HepG2 (cell line): ENCODE results near the gene CYTH2. TPM values are rescaled to one million over a fixed set of nuclear protein-coding genes. Genes with fewer than 3 reads are reported as not detected.

Experiments used
- ATAC-seq: fragments of 200-7000 bp; cut with Tn5 transposase; 3 replicates; pipeline ENCODE4 v1.9.1; 2020; ENCODE audit warnings: mild to moderate bottlenecking, moderate library complexity
- BruUV-seq: library from RNA; stranded (reverse); fragments of 400-500 nt; replicated peaks from 2 replicates; lab custom pipeline; 2021; lab: Mats Ljungman, UMichigan
- CTCF ChIA-PET: fragments of 300-600 bp; formaldehyde crosslinking; extraction: SDS; loops from one replicate; lab custom pipeline; 2021; ENCODE audit warnings: low total read pairs, inconsistent platforms, low intra/inter-chr PET ratio; lab: Yijun Ruan, JAX
- POLR2A ChIA-PET: fragments of 350-600 bp; sonication (Branson Sonifier 250); formaldehyde crosslinking; loops from one replicate; lab custom pipeline; 2020; ENCODE audit warnings: antibody characterized with exemption, inconsistent platforms; lab: Yijun Ruan, JAX
- DNase-seq: peaks from one replicate; pipeline ENCODE4 v3.0.0-alpha.2; 2015; ENCODE audit warnings: low spot score
- FAIRE-seq: peaks from 3 replicates; lab custom pipeline; 2011; peaks lifted over from hg19 to GRCh38; lab: Jason Lieb, UNC
- H2AFZ ChIP-seq: one replicate; pipeline ENCODE4 v1.6.1; 2011; ENCODE audit warnings: low read length, inconsistent platforms
- H3K27ac ChIP-seq: fragments of 300-600 bp; 3 replicates; pipeline ENCODE4 v1.8.0; 2011; ENCODE audit warnings: mixed run types, mild to moderate bottlenecking, mixed read lengths, low read length, inconsistent platforms; ENCODE audit not compliant: insufficient read depth; ENCODE audit errors: extremely low read length
- H3K27me3 ChIP-seq, 2 experiments: fragments of 200-600 bp in 1 of 2; 2 replicates in 1 of 2; 3 replicates in 1 of 2; pipeline versions ENCODE4 v1.6.0 to v1.8.0; 2011; ENCODE audit warnings: low read length in 2 of 2, mild to moderate bottlenecking in 2 of 2, moderate library complexity in 2 of 2, inconsistent platforms in 1 of 2; ENCODE audit not compliant: insufficient read depth in 2 of 2, control insufficient read depth in 1 of 2
- H3K36me3 ChIP-seq, 2 experiments: fragments of 200-600 bp in 1 of 2; replicated peaks in 1 of 2; 2 replicates in 1 of 2; 3 replicates in 1 of 2; pipeline versions ENCODE4 v1.5.1 to v1.8.0; 2011; ENCODE audit warnings: low read length in 2 of 2, inconsistent platforms in 1 of 2; ENCODE audit not compliant: insufficient read depth in 2 of 2, control insufficient read depth in 1 of 2
- H3K4me1 ChIP-seq: 2 replicates; pipeline ENCODE4 v1.5.1; 2012; ENCODE audit warnings: low read length, inconsistent platforms; ENCODE audit not compliant: insufficient read depth
- H3K4me2 ChIP-seq: 2 replicates; pipeline ENCODE4 v1.6.0; 2011; ENCODE audit warnings: low read depth, low read length, inconsistent platforms
- H3K4me3 ChIP-seq, 3 experiments: fragments of 200-600 bp in 1 of 3; sonication (generic), shearing (Covaris generic) in 1 of 3; replicated peaks in 1 of 3; 2 replicates each; pipeline ENCODE4 v1.5.1; 2011 to 2016; ENCODE audit warnings: low read length in 3 of 3, inconsistent platforms in 2 of 3, low read depth in 2 of 3, mild to moderate bottlenecking in 2 of 3, control low read depth in 1 of 3, mixed read lengths in 1 of 3; ENCODE audit not compliant: insufficient read depth in 1 of 3
- H3K79me2 ChIP-seq: one replicate; pipeline ENCODE4 v1.6.1; 2011; ENCODE audit warnings: low read length, inconsistent platforms; ENCODE audit not compliant: insufficient read depth
- H3K9ac ChIP-seq: 2 replicates; pipeline ENCODE4 v1.6.0; 2011; ENCODE audit warnings: mild to moderate bottlenecking, low read depth, low read length, inconsistent platforms; ENCODE audit not compliant: insufficient read depth
- H3K9me3 ChIP-seq: 2 replicates; pipeline ENCODE4 v1.5.1; 2012; ENCODE audit warnings: mild to moderate bottlenecking, low read length
- H4K20me1 ChIP-seq: 2 replicates; pipeline ENCODE4 v1.6.0; 2011; ENCODE audit warnings: inconsistent platforms, mild to moderate bottlenecking, low read length, moderate library complexity; ENCODE audit not compliant: insufficient read depth
- BORCS8-MEF2B ChIP-seq: sonication (generic); formaldehyde crosslinking; IDR thresholded peaks from 2 replicates; pipeline ENCODE4 v1.8.0; 2022; ENCODE audit warnings: mild to moderate bottlenecking, missing genetic modification reagents
- CBX5 ChIP-seq: sonication (generic); formaldehyde crosslinking; IDR thresholded peaks from 2 replicates; pipeline ENCODE4 v1.4.0; 2020; ENCODE audit warnings: missing genetic modification reagents, borderline replicate concordance
- MAFF ChIP-seq: IDR thresholded peaks from 2 replicates; pipeline ENCODE4 v1.6.1; 2011; ENCODE audit warnings: low read depth, low read length, improper control_type of control experiment
- PHF21A ChIP-seq: sonication (generic); formaldehyde crosslinking; IDR thresholded peaks from 2 replicates; pipeline ENCODE4 v1.5.0; 2020; ENCODE audit warnings: mild to moderate bottlenecking, missing genetic modification reagents
- RFX1 ChIP-seq: fragments of 450-650 bp; IDR thresholded peaks from 2 replicates; pipeline ENCODE4 v1.6.1; 2017
- SMC3 ChIP-seq: IDR thresholded peaks from 2 replicates; pipeline ENCODE4 v1.6.1; 2011; ENCODE audit warnings: low read length, improper control_type of control experiment
- ZBTB7B ChIP-seq: sonication (generic); formaldehyde crosslinking; IDR thresholded peaks from 2 replicates; pipeline ENCODE4 v1.4.0; 2020; ENCODE audit warnings: missing genetic modification reagents
- ZNF136 ChIP-seq: sonication (generic); formaldehyde crosslinking; IDR thresholded peaks from 2 replicates; pipeline ENCODE4 v1.8.1; 2022; ENCODE audit warnings: low read depth, mild to moderate bottlenecking, moderate library complexity, missing genetic modification reagents
- ZNF160 ChIP-seq: sonication (generic); formaldehyde crosslinking; IDR thresholded peaks from 2 replicates; pipeline ENCODE4 v1.8.0; 2022; ENCODE audit warnings: mild to moderate bottlenecking, inconsistent platforms, missing genetic modification reagents
- ZNF432 ChIP-seq: sonication (generic); formaldehyde crosslinking; IDR thresholded peaks from 2 replicates; pipeline ENCODE4 v1.5.0; 2020; ENCODE audit warnings: missing genetic modification reagents, mild to moderate bottlenecking, borderline replicate concordance
- ZNF557 ChIP-seq: sonication (generic); formaldehyde crosslinking; IDR thresholded peaks from 2 replicates; pipeline ENCODE4 v1.4.0; 2020; ENCODE audit warnings: missing genetic modification reagents
- WGBS: methylation state at CpG from one replicate; pipeline ENCODE4 v1.1.6; 2017; ENCODE audit warnings: low lambda C conversion rate; 5-methylcytosine and 5-hydroxymethylcytosine counted together
- in situ Hi-C: cut with HindIII; loops from 2 replicates; pipeline ENCODE4 v1.10.0; 2017; ENCODE audit warnings: low pct_unique_long_range_greater_than_20kb; ENCODE audit not compliant: extremely low pct_ligation_motif_present
- intact Hi-C: fragments of 100-400 bp; cut with micrococcal nuclease; formaldehyde crosslinking; loops from one replicate; pipeline ENCODE4 v1.10.0; 2022; ENCODE audit not compliant: unreplicated experiment
- polyA plus RNA-seq, 8 experiments: library from polyadenylated mRNA; depleted of rRNA in 3 of 8; stranded (reverse) in 7 of 8; unstranded in 1 of 8; fragments of >200 nt; fragmentation: Illumina TruSeq in 4 of 8; extraction: Trizol in 4 of 8; gene quantifications; 2 replicates each; pipeline versions ENCODE4 v1.2.1 to v1.2.3, GENCODE V29; 2011 to 2016; ENCODE audit warnings: low read depth in 4 of 8, missing spikeins in 1 of 8, mixed read lengths in 1 of 8; ENCODE audit not compliant: insufficient read depth in 1 of 8
- total RNA-seq, 5 experiments: library from RNA; depleted of rRNA; stranded (reverse); fragments of >200 nt; fragmentation: Illumina TruSeq; extraction: Trizol; gene quantifications; 2 replicates each; pipeline ENCODE4 v1.2.3, GENCODE V29; 2016; ENCODE audit warnings: low read depth in 1 of 5
- TF ChIP-seq, protein P1 (sequence below), 2 experiments: fragments of 450-650 bp in 1 of 2; sonication (generic) in 1 of 2; formaldehyde crosslinking in 1 of 2; IDR thresholded peaks; 2 replicates each; pipeline versions ENCODE4 v1.6.1 to v1.8.0; 2016 to 2022; ENCODE audit warnings: antibody characterized with exemption in 1 of 2, mild to moderate bottlenecking in 1 of 2, missing genetic modification reagents in 1 of 2
- TF ChIP-seq, protein P2 (sequence below): sonication (generic); formaldehyde crosslinking; IDR thresholded peaks from 2 replicates; pipeline ENCODE4 v1.4.0; 2020; ENCODE audit warnings: mild to moderate bottlenecking, missing genetic modification reagents
- TF ChIP-seq, protein P3 (sequence below): sonication (generic); formaldehyde crosslinking; IDR thresholded peaks from 2 replicates; pipeline ENCODE4 v1.4.0; 2020; ENCODE audit warnings: missing genetic modification reagents, borderline replicate concordance

CYTH2 gene
- total and polyA plus RNA-seq, 2 of the 13 experiments (the other 11 are each of a cell fraction or from before 2014, with no cell fraction given): 16.5 to 39.3 TPM

DNA sequence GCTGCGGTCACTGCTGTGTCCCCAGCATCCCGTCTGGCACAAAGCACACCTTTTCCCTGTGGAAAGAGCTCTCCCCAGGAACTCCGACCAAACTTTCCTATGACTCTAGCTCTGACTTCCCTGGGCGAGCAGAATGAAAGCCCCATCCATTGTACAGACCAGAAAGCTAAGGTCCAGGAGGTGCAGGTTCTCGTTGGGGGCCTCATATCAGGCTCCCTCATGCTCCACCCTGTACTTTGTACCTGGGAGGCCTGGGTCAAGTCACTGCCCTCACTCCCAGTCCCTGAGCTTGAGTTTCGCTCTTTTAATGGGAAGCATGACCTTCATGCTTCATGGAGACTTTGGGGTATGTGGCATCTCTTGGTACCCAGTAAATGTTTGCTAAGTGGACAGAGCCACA, 18.4 kb downstream of the CYTH2 start:
- BruUV-seq: no TSS peak
- no peak overlapping the region for H2AFZ ChIP-seq
- H3K4me3 ChIP-seq: peak overlapping the region in 1 of 3 experiments; percentile 27; a peak in 1 of 6 replicates
- POLR2A ChIA-PET: interaction anchor here (0.6 to 2.1 kb wide), 9 partner anchors 8 to 132 kb away, joined by 3 to 11 read pairs (median 6); partner anchors contain the start of genes RPL18, SPHK2, SYNGR4 and TMEM143
- FAIRE-seq: peak; percentile 30
- H4K20me1 ChIP-seq: no peaks in the 10 kb centered on the region
- H3K9me3 ChIP-seq: no peaks in the 10 kb centered on the region
- peak; percentile 31 for DNase-seq
- peak overlapping the region; percentile 67 for H3K4me2 ChIP-seq
- ATAC-seq: peak; percentile 45
- H3K27me3 ChIP-seq: no peaks in the 10 kb centered on the region
- no peak overlapping the region for H3K27ac ChIP-seq
- 19% methylated on average over 6 of the region's 6 CpGs for WGBS
- in situ Hi-C loops: no loop called here
- H3K79me2 ChIP-seq: no peaks in the 10 kb centered on the region
- H3K9ac ChIP-seq: no peak overlapping the region; the same call in 1 of the 2 replicates
- peaks cover 40% of the 10 kb centered on the region for H3K4me1 ChIP-seq
- H3K36me3 ChIP-seq: no peaks in the 10 kb centered on the region
- CTCF ChIA-PET: interaction anchor here (1.5 kb wide), 1 partner anchor 97 kb away, joined by 6 read pairs; no protein-coding TSS in a partner anchor
- intact Hi-C loops: no loop called here
- no peak for TF ChIP-seq CBX5
- TF ChIP-seq ZBTB7B (CRISPR knock-in tag): 0 out of 2 replicates have a peak, but pooled peaks have one; percentile 15
- TF ChIP-seq ZNF432 (CRISPR knock-in tag): no peak
- TF ChIP-seq, protein P1, sequence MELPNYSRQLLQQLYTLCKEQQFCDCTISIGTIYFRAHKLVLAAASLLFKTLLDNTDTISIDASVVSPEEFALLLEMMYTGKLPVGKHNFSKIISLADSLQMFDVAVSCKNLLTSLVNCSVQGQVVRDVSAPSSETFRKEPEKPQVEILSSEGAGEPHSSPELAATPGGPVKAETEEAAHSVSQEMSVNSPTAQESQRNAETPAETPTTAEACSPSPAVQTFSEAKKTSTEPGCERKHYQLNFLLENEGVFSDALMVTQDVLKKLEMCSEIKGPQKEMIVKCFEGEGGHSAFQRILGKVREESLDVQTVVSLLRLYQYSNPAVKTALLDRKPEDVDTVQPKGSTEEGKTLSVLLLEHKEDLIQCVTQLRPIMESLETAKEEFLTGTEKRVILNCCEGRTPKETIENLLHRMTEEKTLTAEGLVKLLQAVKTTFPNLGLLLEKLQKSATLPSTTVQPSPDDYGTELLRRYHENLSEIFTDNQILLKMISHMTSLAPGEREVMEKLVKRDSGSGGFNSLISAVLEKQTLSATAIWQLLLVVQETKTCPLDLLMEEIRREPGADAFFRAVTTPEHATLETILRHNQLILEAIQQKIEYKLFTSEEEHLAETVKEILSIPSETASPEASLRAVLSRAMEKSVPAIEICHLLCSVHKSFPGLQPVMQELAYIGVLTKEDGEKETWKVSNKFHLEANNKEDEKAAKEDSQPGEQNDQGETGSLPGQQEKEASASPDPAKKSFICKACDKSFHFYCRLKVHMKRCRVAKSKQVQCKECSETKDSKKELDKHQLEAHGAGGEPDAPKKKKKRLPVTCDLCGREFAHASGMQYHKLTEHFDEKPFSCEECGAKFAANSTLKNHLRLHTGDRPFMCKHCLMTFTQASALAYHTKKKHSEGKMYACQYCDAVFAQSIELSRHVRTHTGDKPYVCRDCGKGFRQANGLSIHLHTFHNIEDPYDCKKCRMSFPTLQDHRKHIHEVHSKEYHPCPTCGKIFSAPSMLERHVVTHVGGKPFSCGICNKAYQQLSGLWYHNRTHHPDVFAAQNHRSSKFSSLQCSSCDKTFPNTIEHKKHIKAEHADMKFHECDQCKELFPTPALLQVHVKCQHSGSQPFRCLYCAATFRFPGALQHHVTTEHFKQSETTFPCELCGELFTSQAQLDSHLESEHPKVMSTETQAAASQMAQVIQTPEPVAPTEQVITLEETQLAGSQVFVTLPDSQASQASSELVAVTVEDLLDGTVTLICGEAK (IDR thresholded peaks at IDR 0.05): no peak
- TF ChIP-seq, protein P1 (CRISPR knock-in tag; IDR thresholded peaks at IDR 0.05): 0 out of 2 replicates have a peak, but pooled peaks have one; percentile 35
- TF ChIP-seq, protein P2, sequence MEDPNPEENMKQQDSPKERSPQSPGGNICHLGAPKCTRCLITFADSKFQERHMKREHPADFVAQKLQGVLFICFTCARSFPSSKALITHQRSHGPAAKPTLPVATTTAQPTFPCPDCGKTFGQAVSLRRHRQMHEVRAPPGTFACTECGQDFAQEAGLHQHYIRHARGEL (CRISPR knock-in tag): no peak
- TF ChIP-seq ZNF160 (CRISPR knock-in tag): no peak
- no peak for TF ChIP-seq RFX1
- TF ChIP-seq PHF21A (CRISPR knock-in tag): no peak
- TF ChIP-seq BORCS8-MEF2B (CRISPR knock-in tag): no peak
- no peak for TF ChIP-seq SMC3
- TF ChIP-seq ZNF136 (CRISPR knock-in tag): no peak
- TF ChIP-seq MAFF: no peak
- no peak for TF ChIP-seq ZNF557 (CRISPR knock-in tag)
- TF ChIP-seq, protein P3, sequence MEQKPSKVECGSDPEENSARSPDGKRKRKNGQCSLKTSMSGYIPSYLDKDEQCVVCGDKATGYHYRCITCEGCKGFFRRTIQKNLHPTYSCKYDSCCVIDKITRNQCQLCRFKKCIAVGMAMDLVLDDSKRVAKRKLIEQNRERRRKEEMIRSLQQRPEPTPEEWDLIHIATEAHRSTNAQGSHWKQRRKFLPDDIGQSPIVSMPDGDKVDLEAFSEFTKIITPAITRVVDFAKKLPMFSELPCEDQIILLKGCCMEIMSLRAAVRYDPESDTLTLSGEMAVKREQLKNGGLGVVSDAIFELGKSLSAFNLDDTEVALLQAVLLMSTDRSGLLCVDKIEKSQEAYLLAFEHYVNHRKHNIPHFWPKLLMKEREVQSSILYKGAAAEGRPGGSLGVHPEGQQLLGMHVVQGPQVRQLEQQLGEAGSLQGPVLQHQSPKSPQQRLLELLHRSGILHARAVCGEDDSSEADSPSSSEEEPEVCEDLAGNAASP: no peak
